ENCODE results near the gene EBF4.

Gene EBF4

DNA sequence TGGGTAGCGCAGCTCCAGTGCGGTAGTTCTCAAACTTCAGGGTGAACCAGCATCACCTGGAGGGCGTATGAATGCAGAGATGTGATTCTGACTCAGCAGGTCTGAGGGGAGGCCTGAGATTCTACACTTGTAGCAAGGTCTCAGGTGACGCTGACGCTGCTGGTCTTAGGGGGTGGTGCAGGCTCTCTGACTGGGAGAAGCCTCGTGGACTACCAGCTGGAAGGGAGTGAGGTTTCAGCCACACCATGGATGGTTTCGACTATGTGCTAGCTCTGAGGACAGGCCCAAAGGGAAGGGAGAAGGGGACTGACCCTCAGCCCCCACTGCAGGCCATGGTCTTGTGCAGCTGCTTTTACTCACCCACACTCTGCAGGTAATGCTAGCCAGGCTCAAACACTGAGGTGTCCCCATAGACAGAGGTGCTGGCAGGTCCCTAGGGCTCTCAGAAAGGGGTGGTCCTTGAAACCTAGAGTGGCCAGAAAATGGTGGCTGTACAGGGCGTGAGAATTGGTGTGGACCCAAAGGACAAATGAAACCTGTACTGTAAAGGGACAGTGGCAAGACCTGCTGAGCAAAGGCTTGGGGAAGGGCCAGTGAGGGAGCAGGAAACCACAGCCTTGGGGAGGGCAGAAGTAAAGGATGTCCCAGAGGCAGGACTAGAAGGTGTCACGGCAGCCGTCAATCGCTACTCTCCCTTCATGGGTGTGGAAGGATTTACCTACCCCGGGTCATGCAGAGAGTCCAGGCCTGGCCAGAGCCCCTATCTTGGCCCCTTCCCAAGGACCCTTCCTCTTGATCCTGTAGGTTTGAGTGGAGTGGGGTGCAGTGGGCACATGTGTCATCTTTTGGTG is 52.7 kb downstream of the EBF4 start:
- DNase-seq, result no peak

DNA sequence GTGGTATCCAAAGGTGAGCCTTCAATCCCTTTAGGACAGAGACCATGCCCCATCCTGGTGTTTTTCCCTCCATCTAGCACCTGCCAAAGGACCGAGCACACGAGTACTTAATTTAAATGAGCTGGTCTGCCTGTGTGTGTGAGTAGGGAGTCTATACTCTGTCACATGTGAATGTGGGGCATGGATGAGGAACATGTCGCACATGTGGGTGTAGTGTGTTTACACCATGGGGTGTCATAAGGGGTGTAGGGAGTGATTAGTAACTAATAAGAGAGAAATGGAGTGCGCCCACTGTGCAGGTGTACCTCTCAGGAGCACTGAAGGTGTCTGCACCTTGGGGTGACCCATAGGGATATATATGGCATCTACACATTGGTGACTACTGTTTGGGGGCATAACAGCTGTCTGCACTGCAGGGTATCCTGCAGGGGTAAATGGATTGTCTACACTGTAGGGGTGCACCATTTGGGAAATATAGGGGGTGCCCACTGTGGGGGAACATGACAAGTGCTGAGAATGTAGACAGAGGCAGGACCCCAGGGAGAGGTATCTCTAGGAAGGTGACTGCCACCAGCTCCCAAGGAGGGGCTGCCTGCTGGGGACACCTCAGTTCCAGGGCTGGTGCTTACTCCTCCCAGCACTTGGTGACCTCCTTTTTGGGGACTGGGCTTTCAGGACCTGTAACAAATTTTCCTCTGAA is 53.5 kb downstream of the EBF4 start:
- no peak for DNase-seq

DNA sequence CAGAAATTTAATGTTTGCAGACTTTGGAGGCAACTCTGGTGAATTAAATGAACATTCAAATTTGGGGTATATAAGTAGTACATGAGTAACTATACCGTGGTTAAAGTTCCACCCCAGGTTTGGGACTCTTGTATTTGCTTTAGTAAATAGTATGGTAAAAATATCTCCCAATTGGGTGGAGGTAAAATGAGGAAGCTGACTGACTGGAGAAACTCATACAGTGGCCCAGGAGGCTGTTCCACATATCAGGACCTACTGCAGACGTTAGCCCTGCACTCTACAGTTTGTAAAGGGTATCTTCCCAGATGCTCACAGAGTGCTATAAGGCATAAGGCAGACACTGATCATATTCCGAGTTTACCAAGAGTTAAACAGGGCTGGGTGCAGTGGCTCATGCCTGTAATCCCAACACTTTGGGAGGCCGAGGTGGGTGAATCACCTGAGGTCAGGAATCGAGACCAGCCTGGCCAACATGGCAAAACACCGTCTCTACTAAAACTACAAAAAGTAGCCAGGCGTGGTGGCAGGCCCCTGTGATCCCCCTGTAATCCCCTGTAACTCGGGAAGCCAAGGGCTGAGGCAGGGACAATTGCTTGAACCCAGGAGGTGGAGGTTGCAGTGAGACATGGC is 54.2 kb downstream of the EBF4 start:
- no peak for DNase-seq

DNA sequence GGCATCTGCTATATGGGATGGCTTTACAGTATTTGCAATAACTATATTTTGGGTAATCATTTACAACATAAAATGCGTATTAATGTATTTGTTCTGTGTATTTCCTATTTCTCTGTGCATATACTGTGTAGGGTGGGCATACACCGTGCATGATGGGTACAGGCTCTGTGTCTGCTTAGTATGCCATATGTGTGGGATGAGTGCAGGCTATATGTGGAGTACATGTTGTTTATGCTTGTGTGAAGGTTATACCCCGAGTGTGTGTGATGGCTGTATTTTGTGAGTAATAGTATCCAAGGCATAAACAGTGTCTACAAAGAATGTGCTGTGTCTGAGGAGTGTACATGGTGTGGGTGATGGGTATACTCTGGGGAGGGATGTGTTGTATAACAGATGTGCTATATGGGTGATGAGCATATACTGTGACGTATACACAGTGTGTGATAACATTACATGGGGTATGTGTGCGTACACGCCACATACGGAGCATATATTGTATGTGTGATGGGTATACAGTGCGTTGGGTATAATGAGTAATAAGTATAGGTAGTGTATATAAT is 55.2 kb downstream of the EBF4 start:
- no peak for DNase-seq

DNA sequence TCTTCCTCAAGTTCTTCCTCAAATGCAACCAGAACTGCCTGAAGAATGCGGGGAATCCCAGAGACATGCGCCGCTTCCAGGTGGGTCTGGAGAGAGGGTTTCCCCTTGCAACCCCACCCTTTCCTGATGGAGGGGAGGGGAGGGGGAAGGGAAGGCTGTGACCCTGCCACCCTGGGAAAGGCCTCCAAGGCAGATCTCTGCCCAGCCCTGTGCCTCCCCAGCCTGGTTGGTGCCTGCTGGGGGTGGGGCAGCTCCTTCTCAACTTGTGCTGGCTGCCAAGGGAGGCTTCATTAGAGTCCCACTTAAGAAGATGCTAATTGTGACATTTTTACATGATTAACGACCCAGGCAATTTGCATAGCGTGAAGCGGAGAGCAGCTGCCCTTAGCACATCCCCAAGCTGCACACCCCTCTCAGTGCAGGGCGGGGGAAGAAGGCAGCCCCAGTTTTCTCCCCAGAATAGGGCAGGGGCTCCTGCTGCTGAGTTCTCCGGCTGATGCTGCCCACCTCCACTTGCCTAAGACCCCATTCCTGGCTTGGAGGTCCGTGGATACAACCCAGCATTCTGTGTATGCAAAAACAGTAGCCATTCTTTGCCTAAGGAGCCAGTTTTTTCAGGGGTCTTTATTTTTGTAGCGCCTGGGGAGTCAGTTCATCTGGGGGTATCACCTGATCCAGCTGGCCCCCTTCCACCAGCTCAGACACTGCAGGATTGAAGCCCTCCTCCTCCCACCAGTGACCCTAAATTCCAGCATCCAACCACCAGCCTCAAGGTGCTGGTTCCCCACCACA is 56.2 kb downstream of the EBF4 start:
- no peak for DNase-seq

DNA sequence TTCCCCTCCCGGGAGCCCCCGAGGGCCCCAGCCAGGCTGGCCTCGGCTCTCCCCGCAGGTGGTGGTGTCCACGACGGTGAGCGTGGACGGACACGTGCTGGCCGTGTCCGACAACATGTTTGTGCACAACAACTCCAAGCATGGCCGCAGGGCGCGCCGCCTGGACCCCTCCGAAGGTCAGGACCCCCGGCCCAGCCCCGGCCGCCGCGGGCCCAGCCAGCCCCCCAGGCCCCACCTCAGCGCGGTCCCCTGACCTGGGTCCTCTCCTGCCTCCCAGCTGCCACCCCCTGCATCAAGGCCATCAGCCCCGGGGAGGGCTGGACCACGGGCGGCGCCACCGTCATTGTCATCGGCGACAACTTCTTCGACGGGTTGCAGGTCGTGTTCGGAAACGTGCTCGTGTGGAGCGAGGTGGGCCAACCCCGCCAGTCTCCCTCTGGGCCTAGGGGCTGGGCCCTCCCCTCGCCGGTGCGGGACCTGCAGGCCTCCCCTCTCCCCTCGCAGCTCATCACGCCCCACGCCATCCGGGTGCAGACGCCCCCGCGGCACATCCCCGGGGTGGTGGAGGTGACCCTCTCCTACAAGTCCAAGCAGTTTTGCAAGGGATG is 56.9 kb downstream of the EBF4 start:
- DNase-seq, result no peak

DNA sequence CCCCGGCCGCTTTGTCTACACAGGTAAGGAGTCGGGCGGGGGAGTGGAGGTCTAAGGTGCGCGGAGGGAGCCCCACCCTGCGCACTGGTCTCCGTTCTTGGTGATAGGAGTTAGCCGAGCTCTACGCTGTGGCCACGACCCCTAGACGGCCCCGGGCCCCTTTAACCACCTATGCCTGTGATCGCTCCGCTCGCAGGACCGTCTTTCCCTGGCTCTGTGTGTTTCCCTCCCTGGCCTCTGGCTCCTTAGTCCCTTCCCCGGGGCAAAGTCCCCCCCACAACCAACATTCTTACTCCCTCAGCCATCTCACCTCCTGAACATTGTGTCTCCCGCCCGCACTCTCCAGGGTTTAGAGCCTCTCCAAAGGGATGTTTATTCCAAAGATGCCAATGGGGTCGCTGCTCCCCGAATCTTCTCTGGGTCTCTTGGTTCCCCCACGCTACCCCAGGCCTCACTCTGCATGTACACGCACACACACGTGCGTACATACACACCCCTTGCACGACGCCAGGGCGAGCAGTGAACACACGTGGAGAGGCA is 57.4 kb downstream of the EBF4 start:
- no peak for DNase-seq

DNA sequence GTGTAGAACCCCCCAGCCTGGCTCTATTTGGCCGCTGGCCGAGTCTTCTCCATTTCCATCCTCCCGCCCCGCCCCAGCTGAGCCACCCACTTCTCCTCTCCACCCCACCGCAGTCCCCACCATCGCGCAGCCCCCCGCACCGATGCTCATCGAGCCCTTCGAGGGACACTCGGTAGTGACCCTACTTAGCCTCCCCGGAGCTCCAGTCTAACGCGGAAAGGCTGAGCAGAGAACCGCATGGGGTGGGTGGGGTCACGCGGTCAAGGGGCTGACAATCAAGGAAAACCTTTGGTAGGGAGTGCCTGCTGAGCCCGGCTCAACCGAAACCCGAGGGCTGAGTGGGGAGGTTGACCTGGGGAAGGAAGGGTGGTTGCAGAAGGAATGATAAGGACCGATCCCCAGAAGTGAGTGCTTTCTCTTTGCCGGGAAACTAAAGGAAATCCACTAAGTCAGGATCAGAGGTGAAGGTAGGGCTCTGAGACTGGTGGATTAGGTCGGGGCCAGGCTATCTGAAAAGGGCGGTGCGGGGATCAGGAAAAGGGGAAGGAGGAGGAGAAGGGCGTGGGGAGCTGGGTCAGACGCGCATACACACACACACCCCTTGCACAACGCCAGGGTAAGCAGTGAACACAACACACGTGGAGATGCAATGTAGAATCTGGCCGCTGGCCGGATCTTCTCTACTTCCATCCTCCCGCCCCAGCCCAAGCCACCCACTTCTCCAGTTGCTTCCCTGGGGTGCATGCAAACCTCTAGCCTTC is 58.1 kb downstream of the EBF4 start:
- DNase-seq, result no peak

DNA sequence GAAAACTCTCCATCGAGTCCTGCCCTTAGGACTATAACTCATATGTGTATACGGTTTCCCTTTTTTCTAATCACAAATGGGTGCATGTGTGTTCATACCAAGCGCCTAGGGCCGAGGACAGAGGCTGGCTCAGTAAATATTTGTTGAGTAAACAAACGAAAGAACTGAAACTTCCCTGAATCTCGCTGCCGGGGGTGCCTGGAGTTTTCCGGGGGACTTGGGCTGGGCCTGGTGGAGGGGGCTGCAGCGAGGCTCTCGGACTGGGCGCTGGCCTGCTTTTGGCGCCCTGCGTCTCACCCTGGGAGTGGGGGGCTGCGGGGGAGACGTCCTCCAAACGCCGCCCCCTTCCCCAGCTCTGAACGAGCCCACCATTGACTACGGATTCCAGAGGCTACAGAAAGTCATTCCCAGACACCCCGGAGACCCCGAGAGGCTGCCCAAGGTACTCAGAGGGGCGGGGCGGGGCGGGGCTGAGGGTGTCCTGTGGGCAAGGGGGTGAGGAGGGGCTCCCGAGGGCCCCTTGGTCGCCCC is 58.8 kb downstream of the EBF4 start:
- DNase-seq, result no peak

DNA sequence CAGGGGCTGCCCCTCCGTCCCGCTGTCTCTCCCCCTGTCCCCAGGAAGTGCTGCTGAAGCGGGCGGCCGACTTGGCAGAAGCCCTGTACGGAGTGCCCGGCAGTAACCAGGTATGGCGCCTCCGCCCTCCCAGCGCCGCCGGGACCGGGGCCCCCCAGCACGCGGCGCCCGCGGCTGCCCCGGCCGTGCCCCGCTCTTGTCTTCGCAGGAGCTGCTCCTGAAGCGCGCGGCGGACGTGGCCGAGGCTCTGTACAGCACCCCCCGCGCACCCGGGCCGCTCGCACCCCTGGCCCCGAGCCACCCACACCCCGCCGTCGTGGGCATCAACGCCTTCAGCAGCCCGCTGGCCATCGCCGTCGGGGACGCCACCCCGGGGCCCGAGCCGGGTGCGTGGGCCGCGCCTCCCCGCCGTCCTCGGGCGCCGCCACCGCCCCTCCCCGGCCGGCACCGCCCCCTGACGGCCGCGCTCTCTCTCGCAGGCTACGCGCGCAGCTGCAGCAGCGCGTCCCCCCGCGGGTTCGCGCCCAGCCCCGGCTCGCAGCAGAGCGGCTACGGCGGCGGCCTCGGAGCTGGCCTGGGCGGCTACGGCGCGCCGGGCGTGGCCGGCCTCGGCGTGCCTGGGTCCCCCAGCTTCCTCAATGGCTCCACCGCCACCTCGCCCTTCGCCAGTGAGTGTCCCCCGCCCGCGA is 59.4 kb downstream of the EBF4 start:
- DNase-seq, result peak; percentile 47 to 50

DNA sequence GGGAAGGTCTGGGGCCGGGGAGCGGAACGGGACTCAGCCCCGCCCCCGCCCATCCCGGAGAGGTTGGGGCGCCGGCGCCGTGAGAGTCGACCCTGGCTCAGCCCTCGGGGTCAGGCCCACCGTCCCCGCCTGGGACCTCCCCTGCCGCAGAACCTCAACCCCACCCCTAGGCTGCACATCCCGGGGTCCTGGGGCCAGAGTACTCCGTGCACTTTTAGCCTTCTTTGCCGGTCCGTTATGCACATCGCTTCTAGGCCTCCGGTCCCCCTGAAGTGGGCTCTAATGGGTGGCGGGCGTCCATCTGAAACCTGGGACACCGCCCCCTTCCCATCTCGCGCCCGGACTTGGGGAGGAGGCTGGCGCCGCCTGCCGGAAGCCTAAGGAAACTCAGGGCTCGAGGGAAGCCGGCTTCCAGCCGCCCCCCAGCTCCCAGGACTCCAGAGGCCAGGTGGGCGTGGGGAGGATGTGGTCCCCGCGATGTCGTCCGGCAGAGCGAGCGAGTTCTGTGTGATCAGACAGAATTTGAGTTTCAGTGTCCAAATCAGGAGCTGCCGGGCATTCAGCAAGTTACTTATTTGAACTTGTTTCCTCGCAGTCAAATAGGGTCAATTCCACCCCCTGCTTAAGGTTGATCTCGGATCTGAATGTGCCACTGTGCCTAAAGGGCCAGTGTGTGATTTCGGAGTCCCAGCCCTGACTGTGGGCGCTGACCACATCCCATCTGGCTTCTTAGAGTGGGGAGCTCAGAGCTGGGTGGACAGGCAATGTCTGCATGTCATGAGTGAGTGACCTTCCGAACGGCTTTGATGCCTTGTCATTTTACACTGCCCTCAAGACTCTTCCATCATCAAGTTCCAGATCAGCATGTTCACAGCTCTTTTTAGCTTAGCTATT is 60.2 kb downstream of the EBF4 start:
- peak; percentile 35 to 36 for DNase-seq

DNA sequence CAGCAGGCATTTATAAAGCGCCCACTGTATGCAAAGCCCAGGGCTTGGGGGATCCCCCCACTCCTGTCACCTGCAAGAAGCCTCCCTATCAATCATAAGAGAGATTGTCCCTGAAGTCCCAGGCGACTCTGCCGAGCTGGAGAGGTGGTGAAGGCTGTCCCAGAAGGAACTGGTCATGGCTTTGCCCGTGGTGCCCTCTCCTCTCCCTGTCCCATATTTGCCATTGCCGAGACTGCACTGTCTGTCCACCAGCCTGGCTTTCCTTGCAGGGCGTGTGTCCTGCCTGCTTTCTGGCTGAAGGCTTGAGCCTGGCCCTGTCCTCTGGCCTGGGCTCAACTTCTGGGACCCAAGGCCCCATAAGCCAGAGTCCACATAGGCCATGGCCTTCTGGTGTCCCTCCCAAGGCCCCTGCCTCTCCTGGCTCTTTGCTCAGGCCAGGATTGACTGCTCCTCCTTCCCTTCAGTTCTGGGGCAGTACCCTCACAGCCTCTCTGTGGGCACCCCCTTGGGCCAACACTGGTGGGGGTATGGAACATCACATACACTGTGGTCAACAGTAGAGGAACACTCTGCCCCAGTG is 61.0 kb downstream of the EBF4 start:
- DNase-seq, result no peak

DNA sequence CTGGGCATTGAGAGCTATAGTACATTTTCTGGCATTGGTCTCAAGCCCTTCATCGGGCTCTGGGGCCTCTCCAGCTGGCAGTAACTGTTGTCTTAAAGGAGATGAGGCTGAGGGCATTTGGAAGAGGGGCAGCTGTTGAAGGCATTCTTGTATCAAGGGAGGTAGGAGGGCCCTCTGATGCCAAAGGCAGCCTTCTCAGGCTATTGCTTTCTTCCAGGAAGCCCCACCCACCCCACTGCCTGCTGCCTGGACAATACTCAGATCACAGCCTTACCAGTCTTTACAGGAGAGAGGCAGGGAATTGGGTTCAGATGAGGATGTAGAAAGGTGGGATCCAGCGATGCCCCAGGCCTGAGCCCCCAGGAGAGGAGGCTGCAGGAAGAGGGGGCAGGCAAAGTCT is 61.8 kb downstream of the EBF4 start:
- DNase-seq, result no peak

DNA sequence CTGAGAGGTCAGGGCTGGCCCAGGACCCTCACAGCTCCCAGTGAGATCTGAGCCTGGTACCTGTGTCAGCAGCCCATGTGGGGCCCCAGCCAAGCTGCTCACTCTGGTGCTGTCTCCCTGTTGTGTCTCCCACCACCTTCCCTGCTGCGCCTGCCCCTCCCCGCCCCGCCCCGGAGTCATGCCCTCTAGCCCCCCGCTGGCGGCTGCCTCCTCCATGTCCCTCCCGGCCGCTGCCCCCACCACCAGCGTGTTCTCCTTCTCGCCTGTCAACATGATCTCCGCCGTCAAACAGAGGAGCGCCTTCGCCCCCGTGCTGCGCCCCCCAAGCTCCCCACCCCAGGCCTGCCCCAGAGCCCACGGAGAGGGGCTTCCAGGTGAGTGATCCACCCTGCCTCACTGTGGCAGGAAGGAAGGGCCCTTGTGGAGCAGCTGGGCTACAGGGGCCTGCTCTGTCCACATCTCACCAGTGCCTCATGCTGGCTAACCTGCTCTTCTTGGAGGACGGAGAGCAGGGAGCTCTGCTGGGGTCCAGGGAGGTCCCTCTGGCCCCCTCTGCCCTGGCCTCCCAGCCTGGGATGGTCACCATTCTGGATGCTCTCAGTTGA is 63.0 kb downstream of the EBF4 start:
- no peak for DNase-seq

DNA sequence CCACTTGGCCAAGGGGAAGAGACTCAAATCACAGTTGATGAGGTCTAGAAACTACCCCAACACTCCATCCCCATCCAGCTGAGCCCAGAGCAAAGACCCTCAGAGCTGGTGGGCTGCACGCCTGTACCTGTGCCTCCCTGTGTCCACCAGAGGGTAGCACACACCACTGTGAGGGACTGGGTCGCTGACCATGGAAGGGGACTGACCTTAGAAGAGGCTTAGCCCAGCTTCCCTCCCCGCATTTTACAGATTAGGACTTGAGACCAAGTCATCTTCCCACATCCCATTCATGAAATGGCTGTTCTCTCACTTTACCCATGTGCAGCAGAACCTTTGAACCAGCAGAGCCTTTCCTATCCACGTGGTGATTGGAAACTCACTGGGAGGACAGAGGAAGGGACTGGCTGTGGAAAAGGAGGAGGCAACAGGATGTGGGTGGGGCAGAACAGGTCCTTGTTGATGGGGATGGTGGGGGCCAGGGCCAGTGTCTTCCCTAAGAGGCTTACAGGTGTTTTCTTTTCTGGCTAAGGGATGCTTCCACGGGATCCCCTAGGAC is 63.6 kb downstream of the EBF4 start:
- DNase-seq, result no peak

DNA sequence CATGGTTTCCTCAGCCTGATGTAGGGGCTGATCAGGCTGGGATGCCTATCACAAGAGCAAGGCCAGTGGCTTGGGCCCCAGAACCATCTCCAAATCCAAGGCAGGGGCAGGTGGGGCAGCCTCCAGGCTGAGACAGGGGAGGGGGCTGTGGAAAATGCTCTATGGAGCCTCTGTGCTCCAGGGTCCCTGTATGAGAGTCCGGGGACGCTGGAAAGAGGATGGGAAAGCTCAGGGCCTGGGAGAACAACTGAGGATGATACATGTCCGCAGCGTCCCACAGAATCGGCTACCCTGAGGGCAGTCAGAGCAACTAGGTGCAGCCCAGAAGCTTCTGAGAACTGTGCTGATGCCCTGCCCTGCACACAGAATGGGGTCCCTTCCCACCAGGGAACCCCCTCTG is 64.4 kb downstream of the EBF4 start:
- DNase-seq, result no peak

DNA sequence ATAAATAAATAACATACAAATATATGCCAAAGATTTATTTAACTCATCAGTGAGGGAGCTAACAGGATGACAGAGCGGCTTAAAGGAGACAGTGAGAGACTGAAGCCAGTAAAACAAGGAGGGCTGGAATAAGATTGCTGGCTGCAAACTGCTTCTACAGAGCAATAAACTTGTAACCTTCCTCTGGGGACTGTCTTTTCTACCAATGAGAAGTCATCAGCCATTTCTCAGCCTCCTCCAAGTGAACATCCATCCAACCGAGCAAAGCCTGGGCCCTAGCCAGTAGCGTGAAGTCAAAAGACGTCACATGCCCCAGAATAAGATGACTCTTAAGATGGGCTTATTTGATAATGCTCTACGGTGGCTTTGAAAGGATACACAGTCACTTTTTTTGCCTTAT is 65.4 kb downstream of the EBF4 start:
- DNase-seq, result no peak

DNA sequence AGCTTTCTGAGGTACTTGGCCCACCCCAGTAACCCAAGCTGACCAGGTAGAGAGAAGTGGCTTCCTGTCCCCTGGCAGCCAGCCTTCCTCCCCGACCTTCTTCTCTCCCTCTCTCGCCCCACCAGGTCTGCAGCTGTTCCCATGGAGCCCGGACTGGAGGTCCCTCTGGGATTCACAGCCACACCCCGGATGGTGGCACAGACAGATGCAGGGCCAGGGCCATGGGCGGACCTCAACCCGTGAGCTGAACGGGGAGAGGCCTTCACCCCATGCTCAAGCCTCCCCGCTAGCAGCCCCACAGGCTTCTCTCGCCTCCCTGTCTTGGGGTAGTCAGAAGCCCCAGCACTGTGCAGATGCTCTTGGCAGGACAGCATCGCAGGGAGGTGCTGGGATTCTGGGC is 66.6 kb downstream of the EBF4 start:
- DNase-seq, result no peak

All from activated CD4-positive, alpha-beta T cell treated with anti-CD3 and anti-CD28 coated beads for 4 hours (primary cell).